Measurements from ENCODE around the gene PDZRN3. TPM values are rescaled to one million over a fixed set of nuclear protein-coding genes. Genes with fewer than 3 reads are reported as not detected.

The PDZRN3 gene
- polyA plus RNA-seq, 2 of the 4 experiments (the other 2 are of a cell fraction) = not detected

DNA sequence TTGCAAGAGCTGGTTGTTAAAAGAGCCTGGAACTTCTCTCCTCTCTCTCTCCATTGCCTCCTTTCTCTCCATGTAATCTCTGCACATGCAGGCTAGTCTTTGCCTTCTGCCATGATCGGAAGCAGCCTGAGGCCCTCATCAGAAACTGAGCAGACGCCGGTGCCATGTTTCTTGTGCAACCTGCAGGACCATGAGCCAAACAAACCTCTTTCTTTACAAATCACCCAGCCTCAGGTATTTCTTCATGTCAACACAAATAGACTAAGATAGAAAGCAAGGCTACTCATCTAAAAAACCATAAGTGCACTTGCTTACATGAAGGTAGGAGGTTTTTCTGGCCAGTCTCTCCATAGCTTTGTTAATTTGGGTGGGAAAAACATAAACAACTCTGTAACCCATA, 8.7 kb downstream of the PDZRN3 start:
- ChIA-PET POLR2A (no interaction called here), CTCF (no interaction called here)
- FAIRE-seq = no peak
- Histone ChIP-seq H3K27ac (no peak overlapping the region), H3K4me2 (no peak overlapping the region), H3K9me3 (no peaks in the 10 kb centered on the region), H3K4me1 (no peaks in the 10 kb centered on the region), H3K4me3 (no peak overlapping the region)
- 54% methylated on average over 3 of the region's 3 CpGs for WGBS (ENCODE audit: missing lambda C conversion rate)
- TF ChIP-seq HDAC2 (IDR thresholded peaks at IDR 0.05) (no peak), MAFK (IDR thresholded peaks at IDR 0.05; ENCODE audit: partially characterized antibody) (no peak), HOXB5 (CRISPR knock-in tag; IDR thresholded peaks at IDR 0.05) (no peak)
- TF ChIP-seq, protein P1, sequence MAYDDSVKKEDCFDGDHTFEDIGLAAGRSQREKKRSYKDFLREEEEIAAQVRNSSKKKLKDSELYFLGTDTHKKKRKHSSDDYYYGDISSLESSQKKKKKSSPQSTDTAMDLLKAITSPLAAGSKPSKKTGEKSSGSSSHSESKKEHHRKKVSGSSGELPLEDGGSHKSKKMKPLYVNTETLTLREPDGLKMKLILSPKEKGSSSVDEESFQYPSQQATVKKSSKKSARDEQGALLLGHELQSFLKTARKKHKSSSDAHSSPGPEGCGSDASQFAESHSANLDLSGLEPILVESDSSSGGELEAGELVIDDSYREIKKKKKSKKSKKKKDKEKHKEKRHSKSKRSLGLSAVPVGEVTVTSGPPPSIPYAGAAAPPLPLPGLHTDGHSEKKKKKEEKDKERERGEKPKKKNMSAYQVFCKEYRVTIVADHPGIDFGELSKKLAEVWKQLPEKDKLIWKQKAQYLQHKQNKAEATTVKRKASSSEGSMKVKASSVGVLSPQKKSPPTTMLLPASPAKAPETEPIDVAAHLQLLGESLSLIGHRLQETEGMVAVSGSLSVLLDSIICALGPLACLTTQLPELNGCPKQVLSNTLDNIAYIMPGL (CRISPR knock-in tag; IDR thresholded peaks at IDR 0.05; ENCODE audit: borderline replicate concordance) = no peak
- no peak for DNase-seq (ENCODE audit: low read depth in 1 of 2, low spot score in 1 of 2)
- no peak for ATAC-seq

DNA sequence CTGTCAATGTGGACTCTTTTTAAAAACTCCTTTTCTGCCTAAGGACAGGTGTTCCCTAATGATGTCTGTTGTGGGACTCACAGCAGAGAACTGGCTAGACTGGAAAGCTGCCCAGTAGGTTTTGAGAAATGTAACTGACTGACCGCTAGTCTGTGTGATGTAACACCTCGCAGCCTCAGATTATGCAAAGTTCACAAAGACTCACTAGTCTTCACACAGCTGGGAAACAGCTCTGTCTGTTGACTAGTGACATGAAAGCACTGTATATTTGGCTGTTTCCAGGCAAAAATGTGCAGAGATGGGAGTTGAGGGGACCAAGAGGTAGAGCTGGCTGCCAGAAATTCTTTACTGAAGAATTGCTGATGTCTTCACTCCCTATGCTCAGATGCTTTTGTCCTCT, 10.3 kb downstream of the PDZRN3 start:
- Histone ChIP-seq H3K4me1 (no peaks in the 10 kb centered on the region), H3K4me2 (no peak overlapping the region), H3K4me3 (no peak overlapping the region), H3K27ac (no peak overlapping the region), H3K9me3 (no peaks in the 10 kb centered on the region)
- no peak for TF ChIP-seq SREBF2 (IDR thresholded peaks at IDR 0.05)
- no peak for TF ChIP-seq FOSB (CRISPR knock-in tag; IDR thresholded peaks at IDR 0.05)
- TF ChIP-seq HOXB13 (CRISPR knock-in tag; IDR thresholded peaks at IDR 0.05; ENCODE audit: low read depth) = no peak
- TF ChIP-seq RAD21 (conservative IDR thresholded peaks at IDR 0.05 in 1 of 2, IDR thresholded peaks at IDR 0.05 in 1 of 2) = no peak
- TF ChIP-seq FOSL2 (IDR thresholded peaks at IDR 0.05) = no peak
- no peak for TF ChIP-seq FOSL2 (CRISPR knock-in tag; IDR thresholded peaks at IDR 0.05)
- no peak for TF ChIP-seq MYC (IDR thresholded peaks at IDR 0.05; ENCODE audit: borderline replicate concordance, low read length)
- no peak for TF ChIP-seq ZFP36 (IDR thresholded peaks at IDR 0.05; ENCODE audit: borderline replicate concordance, partially characterized antibody)
- TF ChIP-seq JUN (IDR thresholded peaks at IDR 0.05) = no peak
- no peak for TF ChIP-seq CBX8 (IDR thresholded peaks at IDR 0.05)
- ATAC-seq (no peak), DNase-seq (ENCODE audit: low read depth in 1 of 2, low spot score in 1 of 2) (no peak), FAIRE-seq (no peak)
- 0% methylated on average over 2 of the region's 2 CpGs for WGBS (ENCODE audit: missing lambda C conversion rate)
- POLR2A ChIA-PET = no interaction called here
- CTCF ChIA-PET = interaction anchor here (1.3 kb wide), 1 partner anchor 20 kb away, joined by 4 read pairs; no protein-coding TSS in a partner anchor

DNA sequence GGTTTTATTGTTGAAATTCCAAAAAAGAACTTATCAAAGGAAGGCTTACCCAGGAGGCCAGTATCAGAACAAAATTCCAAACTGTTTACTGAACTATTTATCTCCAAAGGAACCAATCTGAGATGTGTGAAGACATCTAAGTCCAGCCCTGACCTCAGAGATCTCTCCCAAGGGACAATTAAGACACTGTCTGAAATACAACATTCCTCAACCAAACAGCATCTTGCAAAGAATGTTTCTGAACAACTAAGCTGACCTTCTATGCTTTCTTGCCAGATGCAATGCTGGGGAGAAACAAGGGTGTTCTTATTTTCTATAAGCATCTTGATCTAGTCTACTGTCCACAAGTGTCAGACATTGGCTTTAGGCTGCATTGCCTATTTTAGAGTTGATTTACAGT, 13.6 kb downstream of the PDZRN3 start:
- H3K27ac ChIP-seq = no peak overlapping the region
- ATAC-seq = no peak
- no peak overlapping the region for H3K4me3 ChIP-seq

More for the DNA sequence above, 13.6 kb downstream of the PDZRN3 start:
- ChIA-PET POLR2A (no interaction called here), CTCF (no interaction called here)
- DNase-seq (ENCODE audit: low read depth in 1 of 2, low spot score in 1 of 2) (no peak), FAIRE-seq (no peak)
- no peaks in the 10 kb centered on the region for H3K4me1 ChIP-seq
- H3K4me2 ChIP-seq = no peak overlapping the region
- H3K9me3 ChIP-seq = no peaks in the 10 kb centered on the region
- TF ChIP-seq, protein P2, sequence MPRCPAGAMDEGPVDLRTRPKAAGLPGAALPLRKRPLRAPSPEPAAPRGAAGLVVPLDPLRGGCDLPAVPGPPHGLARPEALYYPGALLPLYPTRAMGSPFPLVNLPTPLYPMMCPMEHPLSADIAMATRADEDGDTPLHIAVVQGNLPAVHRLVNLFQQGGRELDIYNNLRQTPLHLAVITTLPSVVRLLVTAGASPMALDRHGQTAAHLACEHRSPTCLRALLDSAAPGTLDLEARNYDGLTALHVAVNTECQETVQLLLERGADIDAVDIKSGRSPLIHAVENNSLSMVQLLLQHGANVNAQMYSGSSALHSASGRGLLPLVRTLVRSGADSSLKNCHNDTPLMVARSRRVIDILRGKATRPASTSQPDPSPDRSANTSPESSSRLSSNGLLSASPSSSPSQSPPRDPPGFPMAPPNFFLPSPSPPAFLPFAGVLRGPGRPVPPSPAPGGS (IDR thresholded peaks at IDR 0.05) = no peak
- no peak for TF ChIP-seq RAD21 (conservative IDR thresholded peaks at IDR 0.05 in 1 of 2, IDR thresholded peaks at IDR 0.05 in 1 of 2)
- TF ChIP-seq, protein P3, sequence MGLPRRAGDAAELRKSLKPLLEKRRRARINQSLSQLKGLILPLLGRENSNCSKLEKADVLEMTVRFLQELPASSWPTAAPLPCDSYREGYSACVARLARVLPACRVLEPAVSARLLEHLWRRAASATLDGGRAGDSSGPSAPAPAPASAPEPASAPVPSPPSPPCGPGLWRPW (IDR thresholded peaks at IDR 0.05) = no peak
- no peak for TF ChIP-seq CEBPB (IDR thresholded peaks at IDR 0.05)
- no peak for TF ChIP-seq MAZ (IDR thresholded peaks at IDR 0.05; ENCODE audit: borderline replicate concordance, low read depth, low read length)
- TF ChIP-seq GATA3 (IDR thresholded peaks at IDR 0.05; ENCODE audit: borderline replicate concordance) = no peak
- TF ChIP-seq FOSB (CRISPR knock-in tag; IDR thresholded peaks at IDR 0.05) = no peak
- TF ChIP-seq NR3C1 (IDR thresholded peaks at IDR 0.05) = no peak
- no peak for TF ChIP-seq CHD2 (IDR thresholded peaks at IDR 0.05; ENCODE audit: low read length, partially characterized antibody)
- no peak for TF ChIP-seq FOSL2 (IDR thresholded peaks at IDR 0.05)
- no peak for TF ChIP-seq FOSL2 (CRISPR knock-in tag; IDR thresholded peaks at IDR 0.05)
- no peak for TF ChIP-seq EHMT2 (IDR thresholded peaks at IDR 0.05; ENCODE audit: low read depth)
